HG03442 (cell line): ENCODE measurements around the gene VPS37B.
"Not testable (repeated sequence)": the region's sequence is repeated elsewhere in the genome, so short reads cannot be mapped to it uniquely, and the experiment has no call there.

Source experiments
- ATAC-seq: cut with Tn5 transposase; IDR thresholded peaks from one replicate; pipeline ENCODE4 v1.9.1; 2021; ENCODE audit warnings: mild to moderate bottlenecking, moderate library complexity; ENCODE audit not compliant: unreplicated experiment

Gene VPS37B

GRCh38 chr12:122908915-122909314 lies 13.0 kb upstream of the VPS37B start:
- ATAC-seq = no peak

GRCh38 chr12:122905258-122905657 lies 9.3 kb upstream of the VPS37B start:
- not testable (repeated sequence) for ATAC-seq

GRCh38 chr12:122903693-122904034 lies 7.7 kb upstream of the VPS37B start:
- ATAC-seq = no peak

- ATAC-seq = no peak
These were observed 7.1 kb upstream of the VPS37B start for GRCh38 chr12:122902854-122903692.

GRCh38 chr12:122899887-122900286 lies 4.0 kb upstream of the VPS37B start:
- no peak for ATAC-seq

GRCh38 chr12:122896662-122897061 lies 738 bp upstream of the VPS37B start:
- ATAC-seq = no peak

GRCh38 chr12:122895320-122895703 lies 612 bp downstream of the VPS37B start:
- ATAC-seq = no peak

- no peak for ATAC-seq
These were observed 1.5 kb downstream of the VPS37B start for GRCh38 chr12:122894193-122895121.

- no peak for ATAC-seq
These were observed 2.4 kb downstream of the VPS37B start for GRCh38 chr12:122893208-122894153.

- ATAC-seq = not testable (repeated sequence)
These were observed 3.2 kb downstream of the VPS37B start for GRCh38 chr12:122892724-122893123.

GRCh38 chr12:122891661-122892525 lies 4.0 kb downstream of the VPS37B start:
- no peak for ATAC-seq

- no peak for ATAC-seq
These were observed 6.0 kb downstream of the VPS37B start for GRCh38 chr12:122889761-122890520.

GRCh38 chr12:122888232-122888752 lies 7.6 kb downstream of the VPS37B start:
- ATAC-seq = no peak

GRCh38 chr12:122887819-122888212 lies 8.1 kb downstream of the VPS37B start:
- peak; percentile 7 for ATAC-seq

GRCh38 chr12:122886851-122887818 lies 8.8 kb downstream of the VPS37B start:
- peak; percentile 75 for ATAC-seq

GRCh38 chr12:122886161-122886560 lies 9.8 kb downstream of the VPS37B start:
- no peak for ATAC-seq

GRCh38 chr12:122884860-122885259 lies 11.1 kb downstream of the VPS37B start:
- no peak for ATAC-seq
